ENCODE results near the gene PRKCZ. TPM values are rescaled to one million over a fixed set of nuclear protein-coding genes. Genes with fewer than 3 reads are reported as not detected.
A peak's percentile ranks its signal among the peaks of the same experiment; 100 is the strongest.

PRKCZ gene
- total and polyA plus RNA-seq, 9 of the 15 experiments (the other 6 are each of a cell fraction or from before 2014, with no cell fraction given): 0.07 to 3.1 (median 1.3) TPM

DNA sequence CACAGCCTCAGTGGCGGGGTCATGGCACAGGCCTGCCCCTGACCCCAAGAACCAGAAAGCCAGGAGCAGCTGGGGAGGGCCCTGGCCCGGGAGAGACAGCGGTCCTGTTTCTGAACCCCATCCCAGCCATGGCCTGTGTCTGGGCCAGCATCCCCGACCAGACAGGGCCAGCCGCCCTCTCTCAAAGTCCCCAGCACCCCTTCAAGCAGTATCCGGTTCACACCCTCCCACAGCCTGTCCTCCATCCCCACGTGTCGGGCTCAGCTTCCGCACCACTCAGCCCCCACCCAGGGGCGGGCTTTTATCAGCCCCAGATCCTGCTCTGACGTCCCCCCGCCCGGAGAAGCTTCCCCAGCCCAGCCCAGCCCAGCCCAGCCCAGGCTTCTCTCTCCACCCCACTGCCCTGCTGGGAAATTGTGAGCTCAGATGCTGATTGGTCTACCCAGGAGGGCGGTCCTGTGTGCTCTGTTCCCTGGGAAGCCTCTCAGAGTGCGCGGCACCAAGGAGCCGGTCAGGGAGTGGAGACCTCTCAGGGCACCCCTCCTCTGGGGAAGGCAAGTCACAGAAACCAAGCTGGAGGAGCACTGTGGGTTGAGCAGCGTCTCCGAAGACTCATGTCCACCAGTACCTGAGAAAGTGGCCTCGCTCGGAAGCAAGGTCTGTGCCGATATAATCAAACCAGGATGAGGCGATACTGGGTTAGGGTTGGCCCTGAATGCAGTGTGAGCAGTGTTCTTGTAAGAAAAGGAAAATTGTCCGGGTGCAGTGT is 149.0 kb downstream of the PRKCZ start (continued):
- TF ChIP-seq, protein P1, sequence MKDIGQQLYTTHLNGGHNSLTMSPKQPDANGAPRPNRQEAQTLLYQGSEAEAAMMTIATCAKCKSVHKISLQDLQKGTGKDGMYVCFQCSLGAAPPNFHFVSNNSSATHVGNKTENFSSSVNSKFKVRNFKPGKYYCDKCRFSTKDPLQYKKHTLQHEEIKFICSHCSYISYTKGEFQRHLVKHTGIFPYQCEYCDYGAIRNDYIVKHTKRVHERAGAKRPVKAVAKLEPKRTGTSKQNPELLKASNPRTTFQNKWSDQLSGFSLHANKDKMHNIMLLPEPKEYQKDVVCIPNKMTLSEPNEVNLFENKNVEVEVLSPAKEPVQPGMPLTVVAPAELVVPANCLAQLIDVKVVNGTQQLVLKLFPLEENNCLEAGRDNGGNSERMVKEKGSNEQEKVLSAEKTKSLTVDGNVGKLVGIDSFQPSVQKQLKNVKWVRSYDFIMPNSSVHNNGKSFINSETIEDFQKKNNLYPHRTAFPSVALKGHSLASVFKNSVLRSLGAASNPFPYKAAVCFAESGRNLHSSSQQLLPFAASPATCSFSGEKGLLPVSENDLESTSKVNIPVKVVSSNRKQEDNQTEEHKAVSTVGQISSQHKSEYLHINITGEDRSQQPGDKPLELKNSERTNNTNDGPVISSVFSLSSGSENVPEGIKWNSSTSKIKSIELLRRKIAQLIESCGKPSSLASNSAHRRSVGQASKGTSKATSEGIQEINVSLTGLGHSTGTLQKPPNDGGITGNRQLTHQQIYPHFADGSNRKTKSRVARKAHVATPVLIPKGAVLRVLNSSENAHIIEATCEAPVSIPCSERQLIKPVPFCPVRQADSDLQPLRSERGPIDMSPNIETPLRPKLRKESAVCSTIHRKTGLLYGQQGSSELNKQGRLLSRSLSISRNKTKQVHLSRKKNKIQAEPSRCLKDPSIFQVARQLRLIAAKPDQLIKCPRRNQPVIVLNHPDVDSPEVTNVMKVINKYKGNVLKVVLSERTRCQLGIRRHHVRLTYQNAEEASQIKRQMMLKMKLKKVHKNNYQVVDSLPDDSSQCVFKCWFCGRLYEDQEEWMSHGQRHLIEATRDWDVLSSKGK (CRISPR knock-in tag; IDR thresholded peaks at IDR 0.05): no peak
- TF ChIP-seq, protein P2, sequence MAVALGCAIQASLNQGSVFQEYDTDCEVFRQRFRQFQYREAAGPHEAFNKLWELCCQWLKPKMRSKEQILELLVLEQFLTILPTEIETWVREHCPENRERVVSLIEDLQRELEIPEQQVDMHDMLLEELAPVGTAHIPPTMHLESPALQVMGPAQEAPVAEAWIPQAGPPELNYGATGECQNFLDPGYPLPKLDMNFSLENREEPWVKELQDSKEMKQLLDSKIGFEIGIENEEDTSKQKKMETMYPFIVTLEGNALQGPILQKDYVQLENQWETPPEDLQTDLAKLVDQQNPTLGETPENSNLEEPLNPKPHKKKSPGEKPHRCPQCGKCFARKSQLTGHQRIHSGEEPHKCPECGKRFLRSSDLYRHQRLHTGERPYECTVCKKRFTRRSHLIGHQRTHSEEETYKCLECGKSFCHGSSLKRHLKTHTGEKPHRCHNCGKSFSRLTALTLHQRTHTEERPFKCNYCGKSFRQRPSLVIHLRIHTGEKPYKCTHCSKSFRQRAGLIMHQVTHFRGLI (CRISPR knock-in tag; IDR thresholded peaks at IDR 0.05): no peak
- no peak for TF ChIP-seq U2AF2 (optimal IDR thresholded peaks at IDR 0.05; ENCODE audit: low read depth, low read length)
- TF ChIP-seq HDAC3 (IDR thresholded peaks at IDR 0.05; ENCODE audit: borderline replicate concordance, partially characterized antibody): no peak
- TF ChIP-seq GABPB1 (CRISPR knock-in tag; IDR thresholded peaks at IDR 0.05): peak; percentile 70
- TF ChIP-seq, protein P3, sequence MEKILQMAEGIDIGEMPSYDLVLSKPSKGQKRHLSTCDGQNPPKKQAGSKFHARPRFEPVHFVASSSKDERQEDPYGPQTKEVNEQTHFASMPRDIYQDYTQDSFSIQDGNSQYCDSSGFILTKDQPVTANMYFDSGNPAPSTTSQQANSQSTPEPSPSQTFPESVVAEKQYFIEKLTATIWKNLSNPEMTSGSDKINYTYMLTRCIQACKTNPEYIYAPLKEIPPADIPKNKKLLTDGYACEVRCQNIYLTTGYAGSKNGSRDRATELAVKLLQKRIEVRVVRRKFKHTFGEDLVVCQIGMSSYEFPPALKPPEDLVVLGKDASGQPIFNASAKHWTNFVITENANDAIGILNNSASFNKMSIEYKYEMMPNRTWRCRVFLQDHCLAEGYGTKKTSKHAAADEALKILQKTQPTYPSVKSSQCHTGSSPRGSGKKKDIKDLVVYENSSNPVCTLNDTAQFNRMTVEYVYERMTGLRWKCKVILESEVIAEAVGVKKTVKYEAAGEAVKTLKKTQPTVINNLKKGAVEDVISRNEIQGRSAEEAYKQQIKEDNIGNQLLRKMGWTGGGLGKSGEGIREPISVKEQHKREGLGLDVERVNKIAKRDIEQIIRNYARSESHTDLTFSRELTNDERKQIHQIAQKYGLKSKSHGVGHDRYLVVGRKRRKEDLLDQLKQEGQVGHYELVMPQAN (IDR thresholded peaks at IDR 0.05; ENCODE audit: borderline replicate concordance): peak; percentile 32
- peak in 1 of 2 experiments; percentile 67; a peak in 1 of 3 replicates for TF ChIP-seq CBX3 (IDR thresholded peaks at IDR 0.05; ENCODE audit: borderline replicate concordance in 1 of 2, low read length in 2 of 2)
- TF ChIP-seq ZNF217 (CRISPR knock-in tag; IDR thresholded peaks at IDR 0.05): no peak
- no peak for TF ChIP-seq KLF10 (CRISPR knock-in tag; IDR thresholded peaks at IDR 0.05)
- no peak for TF ChIP-seq HNRNPL (IDR thresholded peaks at IDR 0.05; ENCODE audit: low read depth, low read length)
- TF ChIP-seq GTF2E2 (tag; IDR thresholded peaks at IDR 0.05): no peak
- peak; percentile 56; the same call in 1 of the 2 replicates for TF ChIP-seq E2F1 (CRISPR knock-in tag; IDR thresholded peaks at IDR 0.05)
- no peak for TF ChIP-seq NR4A1 (CRISPR knock-in tag; IDR thresholded peaks at IDR 0.05)
- TF ChIP-seq NR4A1 (tag; IDR thresholded peaks at IDR 0.05): no peak
- no peak for TF ChIP-seq ELF2 (CRISPR knock-in tag; IDR thresholded peaks at IDR 0.05)
- no peak for TF ChIP-seq HMG20B (CRISPR knock-in tag; IDR thresholded peaks at IDR 0.05)
- no peak for TF ChIP-seq FOS (IDR thresholded peaks at IDR 0.05; ENCODE audit: extremely low read depth, insufficient read length)
- no peak for TF ChIP-seq PREB (CRISPR knock-in tag; IDR thresholded peaks at IDR 0.05)
- TF ChIP-seq SMAD2 (IDR thresholded peaks at IDR 0.05; ENCODE audit: low read depth, low read length): no peak
